Endodermal cell (in vitro differentiated cells): Measurements from ENCODE around the gene TPH2. TPM values are rescaled to one million over a fixed set of nuclear protein-coding genes. Genes with fewer than 3 reads are reported as not detected.

Experiments used
- DNase-seq: peaks from one replicate; pipeline ENCODE4 v3.0.0-alpha.2; 2017
- H3K27ac ChIP-seq: 2 replicates; pipeline ENCODE4 v1.5.1; 2013; ENCODE audit warnings: mild to moderate bottlenecking, low read depth, low read length, moderate library complexity
- H3K27me3 ChIP-seq: 2 replicates; pipeline ENCODE4 v1.6.1; 2013; ENCODE audit warnings: mild to moderate bottlenecking, low read length, moderate library complexity; ENCODE audit not compliant: insufficient read depth, control insufficient read depth, poor library complexity, severe bottlenecking
- H3K36me3 ChIP-seq: 2 replicates; pipeline ENCODE4 v1.7.0; 2013; ENCODE audit warnings: mild to moderate bottlenecking, low read length, moderate library complexity; ENCODE audit not compliant: control insufficient read depth, insufficient read depth
- H3K4me1 ChIP-seq: one replicate; pipeline ENCODE4 v1.7.0; 2013; ENCODE audit warnings: low read length; ENCODE audit not compliant: control insufficient read depth, insufficient read depth
- H3K4me3 ChIP-seq: 2 replicates; pipeline ENCODE4 v1.5.1; 2013; ENCODE audit warnings: mild to moderate bottlenecking, low read length, moderate library complexity
- H3K9ac ChIP-seq: 2 replicates; pipeline ENCODE4 v1.6.1; 2013; ENCODE audit warnings: mild to moderate bottlenecking, low read length, moderate library complexity; ENCODE audit not compliant: poor library complexity, severe bottlenecking; ENCODE audit errors: extremely low read depth
- H3K9me3 ChIP-seq: 2 replicates; pipeline ENCODE4 v1.6.1; 2013; ENCODE audit warnings: mild to moderate bottlenecking, low read length, moderate library complexity; ENCODE audit not compliant: control insufficient read depth
- H3K27ac Mint-ChIP-seq: 2 replicates; pipeline ENCODE4 v1.8.0; 2020; ENCODE audit warnings: mixed read lengths
- H3K27me3 Mint-ChIP-seq: 2 replicates; pipeline ENCODE4 v1.8.0; 2021; ENCODE audit warnings: mild to moderate bottlenecking, mixed read lengths; ENCODE audit not compliant: insufficient read depth
- H3K36me3 Mint-ChIP-seq: 2 replicates; pipeline ENCODE4 v1.8.0; 2020; ENCODE audit warnings: low read depth, mixed read lengths
- H3K4me1 Mint-ChIP-seq: 2 replicates; pipeline ENCODE4 v1.8.0; 2020; ENCODE audit warnings: mixed read lengths
- H3K4me3 Mint-ChIP-seq: 2 replicates; pipeline ENCODE4 v1.8.0; 2020; ENCODE audit warnings: mild to moderate bottlenecking, moderate library complexity, mixed read lengths
- H3K9me3 Mint-ChIP-seq: 2 replicates; pipeline ENCODE4 v1.8.0; 2020; ENCODE audit warnings: mild to moderate bottlenecking, mixed read lengths
- WGBS, 2 experiments: methylation state at CpG; one replicate each; pipeline versions ENCODE4 v1.1.5 to v1.1.7; 2013; ENCODE audit warnings: missing lambda C conversion rate in 2 of 2, mixed read lengths in 1 of 2; ENCODE audit not compliant: insufficient coverage in 1 of 2, insufficient read length in 1 of 2; 5-methylcytosine and 5-hydroxymethylcytosine counted together
- total RNA-seq, 2 donors: library from RNA; stranded (reverse); fragmentation: NEBNext Ultra II Directional in 1 of 2; extraction: Animal tissue kit (Norgen Biotek cat#: 25700) in 1 of 2; gene quantifications; 2 replicates in 1 of 2; 3 replicates in 1 of 2; pipeline ENCODE4 v1.2.1, GENCODE V29; 2021
- TF ChIP-seq, protein P1 (sequence below): fragments of 200-600 bp; sonication (generic); conservative IDR thresholded peaks from 2 replicates; pipeline ENCODE4 v1.5.0; 2021; ENCODE audit warnings: antibody characterized with exemption, mild to moderate bottlenecking

TPH2 gene
- total RNA-seq, 2 donors from 2014 or later: 0.11 TPM; not detected in 1

DNA sequence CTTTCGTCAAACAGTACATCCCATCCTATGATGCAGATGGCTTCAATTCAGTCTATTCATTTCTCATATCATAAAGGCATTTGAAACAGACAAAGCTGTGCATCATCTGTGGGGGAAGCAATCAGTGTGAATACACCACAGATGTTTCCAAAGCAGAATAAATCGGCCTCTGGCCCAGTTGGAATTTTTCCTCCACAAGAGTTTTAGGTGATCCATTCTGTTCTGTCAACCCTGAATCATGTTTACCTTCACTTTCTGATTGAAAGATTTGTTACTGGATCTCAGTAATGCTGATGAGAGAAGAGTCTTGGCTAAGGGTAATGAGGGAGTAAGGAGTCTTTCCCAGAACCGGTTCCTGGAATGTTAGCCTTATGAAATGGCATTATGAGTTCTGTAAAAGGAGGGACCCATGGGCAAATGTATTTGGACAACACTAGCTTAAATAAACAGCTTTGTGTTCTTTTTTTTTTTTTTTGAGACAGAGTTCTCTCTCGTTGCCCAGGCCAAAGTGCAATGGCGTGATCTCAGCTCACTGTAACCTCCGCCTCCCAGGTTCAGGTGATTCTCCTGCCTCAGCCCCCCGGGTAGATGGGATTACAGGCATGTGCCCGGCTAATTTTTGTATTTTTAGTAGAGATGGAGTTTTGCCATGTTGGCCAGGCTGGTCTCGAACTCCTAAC, 62.5 kb downstream of the TPH2 start:
- no peak for DNase-seq
- H3K27ac ChIP-seq: no peak overlapping the region
- no peaks in the 10 kb centered on the region for H3K36me3 ChIP-seq
- no peak overlapping the region for H3K27ac Mint-ChIP-seq
- peaks cover 2% of the 10 kb centered on the region for H3K27me3 Mint-ChIP-seq
- no peaks in the 10 kb centered on the region for H3K36me3 Mint-ChIP-seq
- WGBS, 2 experiments: 94 to 100% methylated on average over 1 to 9 of the region's 9 CpGs
- no peaks in the 10 kb centered on the region for H3K9me3 Mint-ChIP-seq
- TF ChIP-seq, protein P1, sequence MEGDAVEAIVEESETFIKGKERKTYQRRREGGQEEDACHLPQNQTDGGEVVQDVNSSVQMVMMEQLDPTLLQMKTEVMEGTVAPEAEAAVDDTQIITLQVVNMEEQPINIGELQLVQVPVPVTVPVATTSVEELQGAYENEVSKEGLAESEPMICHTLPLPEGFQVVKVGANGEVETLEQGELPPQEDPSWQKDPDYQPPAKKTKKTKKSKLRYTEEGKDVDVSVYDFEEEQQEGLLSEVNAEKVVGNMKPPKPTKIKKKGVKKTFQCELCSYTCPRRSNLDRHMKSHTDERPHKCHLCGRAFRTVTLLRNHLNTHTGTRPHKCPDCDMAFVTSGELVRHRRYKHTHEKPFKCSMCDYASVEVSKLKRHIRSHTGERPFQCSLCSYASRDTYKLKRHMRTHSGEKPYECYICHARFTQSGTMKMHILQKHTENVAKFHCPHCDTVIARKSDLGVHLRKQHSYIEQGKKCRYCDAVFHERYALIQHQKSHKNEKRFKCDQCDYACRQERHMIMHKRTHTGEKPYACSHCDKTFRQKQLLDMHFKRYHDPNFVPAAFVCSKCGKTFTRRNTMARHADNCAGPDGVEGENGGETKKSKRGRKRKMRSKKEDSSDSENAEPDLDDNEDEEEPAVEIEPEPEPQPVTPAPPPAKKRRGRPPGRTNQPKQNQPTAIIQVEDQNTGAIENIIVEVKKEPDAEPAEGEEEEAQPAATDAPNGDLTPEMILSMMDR: no peak
- no peak overlapping the region for H3K4me3 Mint-ChIP-seq
- H3K4me1 ChIP-seq: no peaks in the 10 kb centered on the region
- no peaks in the 10 kb centered on the region for H3K9me3 ChIP-seq
- H3K27me3 ChIP-seq: no peaks in the 10 kb centered on the region
- no peak overlapping the region for H3K9ac ChIP-seq
- H3K4me1 Mint-ChIP-seq: no peaks in the 10 kb centered on the region
- H3K4me3 ChIP-seq: no peak overlapping the region

DNA sequence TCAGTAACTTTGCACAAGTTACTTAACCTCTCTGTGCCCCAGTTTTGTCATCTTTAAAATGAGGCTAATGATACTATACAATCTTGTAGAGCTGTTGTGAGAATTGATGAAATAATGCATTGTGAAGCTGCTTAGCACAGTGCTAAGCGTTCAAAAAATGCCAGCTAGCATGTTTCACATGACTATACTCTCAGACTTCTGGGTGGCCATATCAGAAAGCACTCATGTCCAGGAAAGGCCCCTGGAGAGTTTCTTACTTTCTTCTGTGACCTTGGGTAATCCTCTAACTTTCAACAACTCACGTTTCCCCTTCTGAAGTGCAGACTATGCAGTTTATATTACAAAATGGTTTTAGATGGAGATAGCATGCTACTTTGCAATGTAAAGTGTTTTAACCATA, 68.1 kb downstream of the TPH2 start:
- peaks cover 5% of the 10 kb centered on the region for H3K4me1 Mint-ChIP-seq
- Histone ChIP-seq H3K27me3 (no peaks in the 10 kb centered on the region), H3K36me3 (no peaks in the 10 kb centered on the region), H3K4me3 (no peak overlapping the region), H3K4me1 (no peaks in the 10 kb centered on the region), H3K27ac (no peak overlapping the region), H3K9ac (no peak overlapping the region), H3K9me3 (no peaks in the 10 kb centered on the region)
- no peaks in the 10 kb centered on the region for H3K36me3 Mint-ChIP-seq
- TF ChIP-seq, protein P1: no peak
- H3K27me3 Mint-ChIP-seq: peaks cover 2% of the 10 kb centered on the region
- DNase-seq: no peak
- no peak overlapping the region for H3K4me3 Mint-ChIP-seq
- H3K9me3 Mint-ChIP-seq: no peaks in the 10 kb centered on the region
- WGBS, 2 experiments: 71 to 88% methylated on average over 1 to 2 of the region's 2 CpGs
- no peak overlapping the region for H3K27ac Mint-ChIP-seq

DNA sequence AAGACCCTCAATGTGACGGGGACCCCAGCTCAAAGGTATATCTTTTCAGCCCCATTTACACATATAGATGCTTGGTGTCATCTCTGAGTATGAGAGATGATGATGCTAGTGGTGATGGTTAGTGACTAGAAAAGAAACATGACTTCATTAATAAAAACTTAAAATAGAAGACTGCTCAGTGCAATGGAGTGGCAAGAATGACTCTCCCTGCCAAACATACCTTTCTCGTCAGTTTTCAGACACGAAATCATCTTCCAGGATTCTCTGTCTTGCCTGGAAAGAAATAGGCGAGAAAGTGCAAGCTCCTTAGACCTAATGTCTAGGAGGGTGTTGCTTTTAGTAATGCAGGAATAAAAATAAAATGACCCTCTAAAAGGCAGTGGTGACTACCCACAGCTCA, 71.7 kb downstream of the TPH2 start:
- no peak overlapping the region for H3K27ac ChIP-seq
- H3K4me3 ChIP-seq: no peak overlapping the region
- Mint-ChIP-seq H3K4me1 (peaks cover 5% of the 10 kb centered on the region), H3K36me3 (no peaks in the 10 kb centered on the region), H3K4me3 (no peak overlapping the region), H3K27ac (no peak overlapping the region), H3K27me3 (no peaks in the 10 kb centered on the region), H3K9me3 (no peaks in the 10 kb centered on the region)
- H3K27me3 ChIP-seq: no peaks in the 10 kb centered on the region
- no peak overlapping the region for H3K9ac ChIP-seq
- WGBS, 2 experiments: 64% methylated on average over 3 of the region's 4 CpGs; no CpG with 5 or more reads in 1 of the 2 experiments
- no peaks in the 10 kb centered on the region for H3K4me1 ChIP-seq
- no peak for DNase-seq
- TF ChIP-seq, protein P1: no peak
- H3K9me3 ChIP-seq: no peaks in the 10 kb centered on the region
- H3K36me3 ChIP-seq: no peaks in the 10 kb centered on the region
